NOMO-1 treated with dmso at 0.1 percent for 144 hours (cell line): ENCODE measurements around the gene LYRM4.
A peak's percentile ranks its signal among the peaks of the same experiment; 100 is the strongest.
"Not testable (repeated sequence)": the region's sequence is repeated elsewhere in the genome, so short reads cannot be mapped to it uniquely, and the experiment has no call there.

Experiments used
- DNase-seq: peaks from one replicate; lab custom pipeline; 2025; ENCODE audit not compliant: unreplicated experiment; lab: John Stamatoyannopoulos, UW

Gene LYRM4

GRCh38 chr6:5083813-5084359, 176.9 kb downstream of the LYRM4 start:
- no peak for DNase-seq

GRCh38 chr6:5083307-5083583, 177.5 kb downstream of the LYRM4 start:
- DNase-seq = no peak

GRCh38 chr6:5082487-5083306, 178.1 kb downstream of the LYRM4 start:
- DNase-seq = peak; percentile 66

GRCh38 chr6:5081955-5082354, 178.8 kb downstream of the LYRM4 start:
- no peak for DNase-seq

- DNase-seq = no peak
Observed at GRCh38 chr6:5081182-5081581, 179.6 kb downstream of the LYRM4 start.

- no peak for DNase-seq
Observed at GRCh38 chr6:5080574-5080973, 180.2 kb downstream of the LYRM4 start.

- DNase-seq = no peak
Observed at GRCh38 chr6:5079692-5080091, 181.1 kb downstream of the LYRM4 start.

DNA sequence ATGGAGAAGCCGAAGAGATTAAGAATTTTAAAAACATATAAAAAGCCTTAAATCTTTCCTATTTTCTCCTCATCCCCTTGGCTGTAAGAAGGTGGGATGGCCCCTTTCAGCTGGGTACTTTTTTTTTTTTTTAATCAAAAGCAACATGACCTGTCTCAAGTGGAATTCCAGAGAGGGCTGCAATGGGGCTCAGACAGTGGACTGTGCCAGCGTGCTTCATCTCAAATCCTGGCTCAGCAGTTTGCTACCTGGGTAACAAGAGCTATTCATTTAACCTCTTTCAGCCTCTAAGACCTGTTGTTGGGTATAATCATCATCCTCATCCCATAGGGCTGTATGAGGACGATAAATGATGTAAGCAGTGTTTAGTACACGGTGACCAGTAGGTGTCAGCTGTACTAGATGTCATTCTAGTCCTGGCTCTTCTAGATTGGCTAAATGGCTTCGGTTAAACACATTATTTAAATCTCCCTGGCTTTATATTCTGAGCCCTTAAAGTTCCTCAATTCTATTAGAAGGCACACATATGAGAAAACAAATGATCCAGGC, 182.6 kb downstream of the LYRM4 start:
- DNase-seq = no peak

DNA sequence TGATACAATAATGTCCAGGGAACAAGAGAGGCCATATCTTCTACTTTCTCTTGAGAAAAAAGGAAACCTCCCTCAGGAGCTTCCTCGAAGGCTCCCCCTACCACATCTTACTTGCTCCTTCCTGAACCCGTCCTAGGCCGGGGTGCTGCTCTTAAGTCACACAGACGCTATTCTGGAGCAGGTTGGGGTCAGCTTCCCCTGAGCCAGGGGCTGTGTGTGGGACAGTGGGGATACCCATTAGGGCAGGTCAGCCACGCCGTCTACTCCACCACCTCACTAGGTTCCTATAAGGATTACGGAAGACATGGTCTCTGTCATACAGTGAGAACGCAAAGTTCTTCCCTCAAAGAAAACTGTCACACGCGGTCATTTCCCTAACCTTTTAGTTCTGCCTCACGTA, 183.8 kb downstream of the LYRM4 start:
- no peak for DNase-seq

DNA sequence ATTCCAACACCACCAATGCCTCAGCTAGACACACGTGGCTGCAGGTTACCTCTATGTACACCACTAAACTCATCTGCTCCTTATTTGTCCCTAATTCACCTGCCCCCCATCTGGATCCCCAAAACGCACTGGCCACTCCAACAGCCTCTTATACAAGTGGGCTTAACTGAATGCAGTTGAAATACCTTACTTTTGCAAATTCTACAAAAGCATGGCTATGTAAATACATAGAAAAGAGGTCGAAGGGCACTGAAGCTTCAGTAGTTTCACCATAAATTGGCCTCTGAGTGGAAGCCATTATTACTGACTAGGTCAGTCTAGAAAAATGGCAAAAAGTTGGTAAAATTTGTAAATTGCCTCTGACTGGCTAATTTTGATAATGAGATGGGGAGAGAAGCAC, 186.8 kb downstream of the LYRM4 start:
- DNase-seq = no peak

DNA sequence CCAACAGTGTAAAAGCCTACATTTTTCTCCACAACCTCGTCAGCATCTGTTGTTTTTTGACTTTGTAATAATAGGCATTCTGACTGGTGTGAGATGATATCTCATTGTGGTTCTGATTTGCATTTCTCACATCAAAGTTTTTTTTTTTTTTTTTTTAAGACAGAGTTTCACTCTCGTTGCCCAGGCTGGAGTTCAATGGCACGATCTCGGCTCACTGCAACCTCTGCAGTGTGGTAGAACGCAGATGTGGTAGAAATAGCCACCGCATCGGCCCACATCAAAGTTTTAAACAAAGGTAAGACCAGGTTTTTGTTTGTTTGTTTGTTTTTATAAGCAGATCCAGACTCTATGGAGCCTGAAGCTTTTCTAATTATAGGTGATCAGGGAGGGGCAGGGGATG, 188.3 kb downstream of the LYRM4 start:
- DNase-seq = no peak

DNA sequence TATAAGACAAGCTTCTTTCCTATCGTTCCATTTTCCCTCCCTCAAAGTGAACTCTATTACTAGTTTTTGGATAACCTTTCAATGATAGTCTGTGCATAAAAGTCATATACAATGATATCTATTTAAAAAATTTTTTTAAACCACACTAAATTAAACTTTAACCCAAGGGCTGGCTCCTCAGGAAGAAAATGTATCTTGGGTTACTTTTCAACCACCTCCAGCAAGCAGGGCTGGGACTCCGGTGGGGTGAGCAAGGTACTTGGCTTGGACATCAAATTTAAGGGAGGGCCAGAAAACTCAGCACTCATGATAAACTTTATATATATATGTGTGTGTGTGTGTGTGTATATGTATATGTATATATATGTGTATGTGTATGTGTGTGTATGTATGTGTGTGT, 189.5 kb downstream of the LYRM4 start:
- no peak for DNase-seq

- DNase-seq = no peak
Observed at GRCh38 chr6:5068153-5068751, 192.5 kb downstream of the LYRM4 start.

DNA sequence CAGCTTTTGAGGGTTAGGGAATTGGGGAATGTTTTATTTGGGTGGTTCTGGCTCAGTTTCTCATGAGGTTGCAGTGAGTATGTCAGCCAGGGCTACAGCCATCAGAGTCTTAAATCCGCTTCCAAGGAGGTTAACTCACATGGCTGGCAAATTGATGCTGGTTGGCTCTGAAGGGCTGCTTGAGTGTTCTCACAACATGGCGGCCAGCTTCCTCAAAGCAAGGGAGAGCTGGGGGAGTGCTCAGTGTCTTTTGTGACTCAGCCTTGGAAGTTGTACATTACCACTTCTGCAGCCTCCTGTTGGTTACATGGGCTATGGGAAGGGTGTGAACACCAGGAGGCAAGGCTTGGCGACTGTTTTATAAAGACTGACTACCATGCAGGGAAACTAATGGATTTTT, 193.4 kb downstream of the LYRM4 start:
- no peak for DNase-seq

DNA sequence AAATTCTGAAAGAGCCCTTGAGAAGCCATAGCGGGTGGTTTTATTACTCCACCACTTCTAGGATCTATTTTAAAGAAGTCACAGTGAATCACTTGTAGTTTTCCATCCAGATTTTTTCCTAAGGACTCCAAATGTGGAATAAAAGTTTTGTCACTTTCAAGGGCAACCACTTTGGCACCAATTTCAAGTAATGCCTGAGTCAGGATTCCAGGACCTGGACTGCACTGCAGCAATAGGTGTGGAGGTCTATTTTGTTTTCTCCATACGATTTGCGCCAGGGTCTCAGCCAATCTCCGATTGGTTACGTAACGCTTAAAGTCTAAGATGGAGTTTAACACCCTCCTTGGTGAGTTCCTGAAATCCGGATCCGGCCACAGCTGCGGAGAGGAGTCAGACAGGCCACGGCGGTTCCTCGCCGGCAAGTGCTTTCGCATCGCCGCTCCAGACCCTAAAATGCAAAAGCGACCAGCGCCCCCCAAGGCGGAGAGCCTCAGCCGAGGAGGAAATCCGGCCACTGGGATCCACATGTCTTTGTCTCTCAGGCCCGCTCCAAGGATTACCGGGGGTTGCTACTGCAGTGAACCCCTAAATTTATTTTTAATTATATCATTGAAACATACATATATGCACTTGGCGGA, 194.2 kb downstream of the LYRM4 start:
- no peak for DNase-seq

DNA sequence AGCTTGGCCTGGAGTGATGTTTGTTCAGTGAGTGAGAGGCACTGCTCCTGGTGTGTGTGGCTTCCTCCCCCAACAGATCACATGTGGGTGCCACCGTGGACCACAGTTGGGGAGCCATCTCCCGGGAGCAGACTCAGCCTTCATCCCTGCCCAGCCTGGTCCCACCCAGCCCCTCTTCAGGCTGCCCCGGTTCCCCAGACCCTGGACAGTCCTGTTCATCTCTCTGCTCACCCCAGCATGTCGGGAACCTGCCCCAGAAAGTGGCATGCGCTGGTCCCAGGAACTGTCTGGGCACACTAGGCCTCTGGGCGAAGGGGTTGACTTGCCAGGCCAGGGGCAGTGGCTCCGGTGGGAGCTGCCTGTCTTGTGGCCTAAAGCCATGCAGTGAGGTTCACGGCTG, 197.1 kb downstream of the LYRM4 start:
- no peak for DNase-seq

DNA sequence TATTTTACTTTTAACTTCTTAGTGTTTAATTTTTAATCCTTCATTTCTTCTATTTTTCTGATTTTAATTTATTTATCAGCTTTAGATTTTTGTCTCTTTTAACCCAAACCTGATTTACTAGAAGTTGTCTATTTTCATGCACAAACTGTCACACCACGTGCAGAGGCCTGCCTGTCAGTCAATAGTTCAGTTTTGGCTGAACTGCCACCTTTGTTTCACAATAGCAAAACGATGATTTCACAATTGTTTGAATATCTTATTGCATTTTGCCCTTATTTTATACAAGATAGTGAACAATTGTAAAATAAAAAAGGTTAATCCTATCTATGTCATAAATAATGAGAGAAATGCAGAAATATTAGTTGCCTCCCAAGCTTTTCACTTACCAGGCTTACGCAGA, 199.6 kb downstream of the LYRM4 start:
- no peak for DNase-seq

- not testable (repeated sequence) for DNase-seq
Observed at GRCh38 chr6:5060439-5060838, 200.3 kb downstream of the LYRM4 start.

- no peak for DNase-seq
Observed at GRCh38 chr6:5059036-5059896, 201.5 kb downstream of the LYRM4 start.
